ENCODE results near the gene PET100.

PET100 gene

GRCh38 chr19:7612282-7613274 is 17.0 kb upstream of the PET100 start:
- DNase-seq, result no peak

GRCh38 chr19:7614859-7615741 is 14.5 kb upstream of the PET100 start:
- no peak for DNase-seq

GRCh38 chr19:7617172-7617571 is 12.4 kb upstream of the PET100 start:
- DNase-seq, result no peak

GRCh38 chr19:7617735-7618134 is 11.9 kb upstream of the PET100 start:
- no peak for DNase-seq

GRCh38 chr19:7618348-7618747 is 11.2 kb upstream of the PET100 start:
- no peak for DNase-seq

- no peak for DNase-seq
Measured at GRCh38 chr19:7618771-7619510, 10.7 kb upstream of the PET100 start.

- DNase-seq, result no peak
Measured at GRCh38 chr19:7619671-7620441, 9.7 kb upstream of the PET100 start.

- no peak for DNase-seq
Measured at GRCh38 chr19:7620442-7621412, 8.9 kb upstream of the PET100 start.

GRCh38 chr19:7622933-7623685 is 6.5 kb upstream of the PET100 start:
- no peak for DNase-seq

- DNase-seq, result no peak
Measured at GRCh38 chr19:7623725-7624603, 5.6 kb upstream of the PET100 start.

GRCh38 chr19:7624810-7625209 is 4.8 kb upstream of the PET100 start:
- DNase-seq, result no peak

GRCh38 chr19:7625763-7626372 is 3.7 kb upstream of the PET100 start:
- DNase-seq, result no peak

GRCh38 chr19:7627166-7627565 is 2.4 kb upstream of the PET100 start:
- no peak for DNase-seq

- no peak for DNase-seq
Measured at GRCh38 chr19:7628589-7629311, 843 bp upstream of the PET100 start.

GRCh38 chr19:7631577-7631976 is 2.0 kb downstream of the PET100 start:
- DNase-seq, result no peak

- DNase-seq, result no peak
Measured at GRCh38 chr19:7632340-7633203, 3.0 kb downstream of the PET100 start.

- no peak for DNase-seq
Measured at GRCh38 chr19:7633698-7634097, 4.1 kb downstream of the PET100 start, which contains the start of gene PCP2. PCP2 (minus strand) TSS chr19:7633719; CDS start chr19:7633457, 262 bp downstream.
